Loucy (cell line): ENCODE measurements around the gene PVALB.

Experiments used
- H2AFZ ChIP-seq: fragments of 200-600 bp; sonication (generic); 2 replicates; pipeline ENCODE4 v1.6.0; 2016; ENCODE audit warnings: antibody characterized with exemption, mild to moderate bottlenecking, low read length, moderate library complexity
- H3F3A ChIP-seq: fragments of 200-600 bp; 2 replicates; pipeline ENCODE4 v1.6.0; 2016; ENCODE audit warnings: antibody characterized with exemption, low read depth, mild to moderate bottlenecking
- H3K27me3 ChIP-seq: fragments of 200-600 bp; sonication (generic); 2 replicates; pipeline ENCODE4 v1.6.1; 2014; ENCODE audit warnings: low read length, mild to moderate bottlenecking; ENCODE audit not compliant: insufficient read depth, poor library complexity, severe bottlenecking
- H3K36me3 ChIP-seq: fragments of 200-600 bp; sonication (generic); 2 replicates; pipeline ENCODE4 v1.6.1; 2016; ENCODE audit warnings: low read length; ENCODE audit not compliant: insufficient read depth
- H3K4me1 ChIP-seq: fragments of 200-600 bp; sonication (generic); 2 replicates; pipeline ENCODE4 v1.5.1; 2014; ENCODE audit warnings: low read length, mild to moderate bottlenecking; ENCODE audit not compliant: insufficient read depth, poor library complexity, severe bottlenecking
- H3K4me2 ChIP-seq: fragments of 200-600 bp; sonication (generic); 2 replicates; pipeline ENCODE4 v1.6.0; 2014; ENCODE audit warnings: antibody characterized with exemption, low read length, low read depth, mild to moderate bottlenecking; ENCODE audit not compliant: poor library complexity, severe bottlenecking
- H3K4me3 ChIP-seq: fragments of 200-600 bp; sonication (generic); 2 replicates; pipeline ENCODE4 v1.5.1; 2014; ENCODE audit warnings: low read length, mild to moderate bottlenecking, mixed read lengths; ENCODE audit not compliant: poor library complexity, severe bottlenecking
- H3K79me2 ChIP-seq: fragments of 200-600 bp; sonication (generic); 2 replicates; pipeline ENCODE4 v1.6.1; 2014; ENCODE audit warnings: low read length; ENCODE audit not compliant: insufficient read depth
- H3K9ac ChIP-seq: fragments of 200-600 bp; sonication (generic); 2 replicates; pipeline ENCODE4 v1.6.0; 2014; ENCODE audit warnings: mild to moderate bottlenecking, low read depth, low read length, moderate library complexity; ENCODE audit not compliant: poor library complexity, severe bottlenecking
- H3K9me2 ChIP-seq: fragments of 200-600 bp; sonication (generic); replicated peaks from 2 replicates; pipeline ENCODE4 v1.6.1; 2016; ENCODE audit warnings: low read depth, low read length, mixed read lengths
- H3K9me3 ChIP-seq: fragments of 200-600 bp; sonication (generic); 2 replicates; pipeline ENCODE4 v1.6.1; 2014; ENCODE audit warnings: mild to moderate bottlenecking, antibody characterized with exemption, low read length, low read depth; ENCODE audit not compliant: insufficient read depth
- H4K20me1 ChIP-seq: fragments of 200-600 bp; sonication (generic); 2 replicates; pipeline ENCODE4 v1.6.0; 2014; ENCODE audit warnings: antibody characterized with exemption, low read length, mild to moderate bottlenecking; ENCODE audit not compliant: insufficient read depth, poor library complexity, severe bottlenecking
- EZH2phosphoT487 ChIP-seq: fragments of 200-600 bp; IDR thresholded peaks from 2 replicates; pipeline ENCODE4 v1.6.1; 2018; ENCODE audit warnings: antibody characterized with exemption, mild to moderate bottlenecking, moderate library complexity, borderline replicate concordance
- TF ChIP-seq, protein P1 (sequence below): fragments of 200-600 bp; sonication (generic); conservative IDR thresholded peaks from 2 replicates; pipeline ENCODE4 v1.5.1; 2014; ENCODE audit warnings: mild to moderate bottlenecking, antibody characterized with exemption, low read length

Gene PVALB

DNA sequence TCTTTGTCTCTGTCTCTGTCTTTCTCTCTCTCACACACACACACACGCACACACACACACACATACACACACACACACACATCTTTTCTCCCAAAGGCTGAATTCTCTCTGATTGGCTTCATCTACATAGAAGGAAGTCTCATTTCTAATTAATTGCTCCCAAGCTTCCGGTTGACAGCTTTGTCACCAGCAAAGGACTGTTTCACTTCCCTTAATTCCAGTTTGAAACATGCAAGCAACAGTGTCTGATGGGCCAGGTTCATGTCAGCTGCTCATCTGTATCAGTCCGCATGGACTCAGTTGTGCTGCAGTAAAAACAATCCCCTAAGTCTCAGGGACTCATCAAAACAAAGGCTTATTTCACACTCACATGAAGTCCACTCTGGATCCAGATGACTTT, 16.2 kb upstream of the PVALB start:
- no peaks in the 10 kb centered on the region for H3F3A ChIP-seq
- H3K9me3 ChIP-seq = no peaks in the 10 kb centered on the region
- no peaks in the 10 kb centered on the region for H3K9me2 ChIP-seq
- H3K79me2 ChIP-seq = no peaks in the 10 kb centered on the region
- H3K4me3 ChIP-seq = no peak overlapping the region
- no peaks in the 10 kb centered on the region for H3K36me3 ChIP-seq
- no peaks in the 10 kb centered on the region for H3K27me3 ChIP-seq
- no peak overlapping the region for H3K4me2 ChIP-seq
- no peaks in the 10 kb centered on the region for H4K20me1 ChIP-seq
- TF ChIP-seq EZH2phosphoT487 = no peak
- TF ChIP-seq, protein P1, sequence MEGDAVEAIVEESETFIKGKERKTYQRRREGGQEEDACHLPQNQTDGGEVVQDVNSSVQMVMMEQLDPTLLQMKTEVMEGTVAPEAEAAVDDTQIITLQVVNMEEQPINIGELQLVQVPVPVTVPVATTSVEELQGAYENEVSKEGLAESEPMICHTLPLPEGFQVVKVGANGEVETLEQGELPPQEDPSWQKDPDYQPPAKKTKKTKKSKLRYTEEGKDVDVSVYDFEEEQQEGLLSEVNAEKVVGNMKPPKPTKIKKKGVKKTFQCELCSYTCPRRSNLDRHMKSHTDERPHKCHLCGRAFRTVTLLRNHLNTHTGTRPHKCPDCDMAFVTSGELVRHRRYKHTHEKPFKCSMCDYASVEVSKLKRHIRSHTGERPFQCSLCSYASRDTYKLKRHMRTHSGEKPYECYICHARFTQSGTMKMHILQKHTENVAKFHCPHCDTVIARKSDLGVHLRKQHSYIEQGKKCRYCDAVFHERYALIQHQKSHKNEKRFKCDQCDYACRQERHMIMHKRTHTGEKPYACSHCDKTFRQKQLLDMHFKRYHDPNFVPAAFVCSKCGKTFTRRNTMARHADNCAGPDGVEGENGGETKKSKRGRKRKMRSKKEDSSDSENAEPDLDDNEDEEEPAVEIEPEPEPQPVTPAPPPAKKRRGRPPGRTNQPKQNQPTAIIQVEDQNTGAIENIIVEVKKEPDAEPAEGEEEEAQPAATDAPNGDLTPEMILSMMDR = no peak
- H3K9ac ChIP-seq = no peak overlapping the region
- H2AFZ ChIP-seq = no peak overlapping the region
- no peaks in the 10 kb centered on the region for H3K4me1 ChIP-seq

DNA sequence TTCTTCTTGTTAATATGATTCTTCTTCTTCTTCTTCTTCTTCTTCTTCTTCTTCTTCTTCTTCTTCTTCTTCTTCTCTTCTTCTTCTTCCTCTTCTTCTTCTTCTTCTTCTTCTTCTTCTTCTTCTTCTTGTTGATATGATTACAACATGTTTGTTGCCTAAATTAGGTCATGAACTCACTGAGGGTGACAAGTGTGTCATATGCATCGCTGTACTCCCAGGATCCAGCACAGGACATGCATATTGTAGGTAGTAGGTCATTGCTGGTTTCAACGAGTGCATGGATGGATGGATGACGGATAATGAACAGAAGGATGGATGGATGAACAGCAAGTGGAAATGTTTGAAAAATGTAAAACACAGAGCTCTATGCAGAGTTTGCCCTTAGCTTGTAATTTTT, 14.9 kb upstream of the PVALB start:
- no peaks in the 10 kb centered on the region for H3K4me1 ChIP-seq
- no peaks in the 10 kb centered on the region for H3K9me2 ChIP-seq
- H3K36me3 ChIP-seq = no peaks in the 10 kb centered on the region
- H3K4me3 ChIP-seq = no peak overlapping the region
- H2AFZ ChIP-seq = no peak overlapping the region
- H3K9me3 ChIP-seq = no peaks in the 10 kb centered on the region
- H3K27me3 ChIP-seq = no peaks in the 10 kb centered on the region
- H3K79me2 ChIP-seq = no peaks in the 10 kb centered on the region
- H3F3A ChIP-seq = no peaks in the 10 kb centered on the region
- no peak overlapping the region for H3K4me2 ChIP-seq
- H4K20me1 ChIP-seq = no peaks in the 10 kb centered on the region
- TF ChIP-seq, protein P1 = no peak
- no peak for TF ChIP-seq EZH2phosphoT487
- no peak overlapping the region for H3K9ac ChIP-seq

- no peaks in the 10 kb centered on the region for H4K20me1 ChIP-seq
- H3F3A ChIP-seq = no peaks in the 10 kb centered on the region
- no peaks in the 10 kb centered on the region for H3K9me2 ChIP-seq
- H3K27me3 ChIP-seq = no peaks in the 10 kb centered on the region
- H3K4me3 ChIP-seq = no peak overlapping the region
- no peak overlapping the region for H2AFZ ChIP-seq
- H3K4me2 ChIP-seq = no peak overlapping the region
- H3K4me1 ChIP-seq = no peaks in the 10 kb centered on the region
- no peak overlapping the region for H3K9ac ChIP-seq
- H3K79me2 ChIP-seq = no peaks in the 10 kb centered on the region
- H3K9me3 ChIP-seq = no peaks in the 10 kb centered on the region
- TF ChIP-seq, protein P1 = no peak
- TF ChIP-seq EZH2phosphoT487 = no peak
- no peaks in the 10 kb centered on the region for H3K36me3 ChIP-seq
Observed at GRCh38 chr22:36831206-36831605, 14.4 kb upstream of the PVALB start.
